RPMI8226 (cell line): ENCODE data around the gene MAST2.
A peak's percentile ranks its signal among the peaks of the same experiment; 100 is the strongest.

Experiments
- DNase-seq: peaks from one replicate; pipeline ENCODE4 v3.0.0-alpha.2; 2015

The MAST2 gene

DNA sequence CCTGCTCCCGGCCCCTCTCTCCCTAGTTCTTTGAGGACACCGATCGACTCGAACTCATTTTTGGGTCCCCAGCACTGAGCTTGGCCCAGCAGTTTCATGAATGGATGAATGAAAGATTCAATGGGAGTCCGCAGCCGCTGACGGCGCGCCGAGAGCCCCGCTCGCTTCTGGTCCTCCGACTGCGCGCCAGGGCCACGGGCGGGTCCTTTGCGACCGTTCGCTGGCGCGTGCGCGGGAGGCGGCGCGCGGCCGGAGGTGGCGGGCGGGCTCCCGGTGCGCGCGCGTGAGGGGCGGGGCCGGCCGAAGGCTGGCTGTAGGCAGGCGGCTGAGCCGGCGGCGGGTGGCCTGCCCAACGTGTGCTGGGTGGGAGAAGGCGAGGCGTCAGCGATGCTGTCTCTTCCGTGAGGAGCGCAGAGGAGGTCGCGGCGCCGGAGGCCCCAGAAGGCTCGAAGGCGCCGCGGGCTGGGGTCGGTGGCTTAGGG, at the start of gene MAST2:
Gene MAST2, plus strand, starts transcription at position 314 of the 482 bp plus-strand sequence. CDS start 284 bp downstream, outside the sequence.
- peak; percentile 96 for DNase-seq

DNA sequence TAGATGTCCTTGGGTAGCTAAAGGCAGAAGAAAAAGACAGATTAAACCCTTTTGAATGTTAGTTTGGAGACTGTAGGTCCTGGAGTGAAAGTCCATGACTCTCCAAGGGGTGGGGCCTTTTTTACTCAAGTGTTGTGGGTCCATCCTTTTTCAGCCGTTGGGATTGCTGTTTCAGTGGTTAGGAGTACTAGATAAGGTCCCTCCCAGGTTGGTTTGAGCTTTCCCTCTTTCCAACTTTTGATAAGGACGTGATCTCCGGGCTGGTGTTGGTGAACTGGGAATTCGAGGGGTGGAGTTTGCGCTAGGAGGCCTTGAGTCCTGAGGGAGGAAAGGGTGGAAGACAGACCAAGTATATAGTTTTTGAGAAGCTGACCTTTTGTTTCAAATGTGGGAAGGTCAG, 47.7 kb upstream of the MAST2 start:
- no peak for DNase-seq

DNA sequence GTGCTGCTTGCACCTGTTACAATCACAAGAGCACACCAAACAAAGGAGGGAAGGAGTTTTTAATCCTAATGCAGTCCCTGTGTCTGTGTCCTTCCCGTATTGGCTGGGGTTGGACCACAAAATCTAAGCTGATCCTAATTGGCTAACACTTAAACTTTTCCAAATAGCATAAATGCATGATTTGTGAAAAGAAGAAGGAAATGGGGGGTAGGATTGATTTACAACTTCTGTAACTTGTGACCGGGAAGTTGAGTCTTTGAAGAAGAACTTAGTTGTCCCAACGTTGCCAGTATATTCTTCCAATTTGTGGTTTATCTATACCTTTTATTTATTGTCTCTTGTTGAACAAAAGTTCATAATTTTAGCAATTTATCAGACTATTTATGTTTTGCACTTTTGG, 41.1 kb upstream of the MAST2 start:
- DNase-seq: no peak

GRCh38 chr1:45765999-45766792, 37.2 kb upstream of the MAST2 start:
- no peak for DNase-seq

GRCh38 chr1:45767035-45767434, 36.4 kb upstream of the MAST2 start:
- no peak for DNase-seq

GRCh38 chr1:45769261-45769932, 34.0 kb upstream of the MAST2 start:
- DNase-seq: peak; percentile 39

- no peak for DNase-seq
Observed at GRCh38 chr1:45772971-45773370, 30.4 kb upstream of the MAST2 start.

- DNase-seq: no peak
Observed at GRCh38 chr1:45775794-45776193, 27.6 kb upstream of the MAST2 start.

DNA sequence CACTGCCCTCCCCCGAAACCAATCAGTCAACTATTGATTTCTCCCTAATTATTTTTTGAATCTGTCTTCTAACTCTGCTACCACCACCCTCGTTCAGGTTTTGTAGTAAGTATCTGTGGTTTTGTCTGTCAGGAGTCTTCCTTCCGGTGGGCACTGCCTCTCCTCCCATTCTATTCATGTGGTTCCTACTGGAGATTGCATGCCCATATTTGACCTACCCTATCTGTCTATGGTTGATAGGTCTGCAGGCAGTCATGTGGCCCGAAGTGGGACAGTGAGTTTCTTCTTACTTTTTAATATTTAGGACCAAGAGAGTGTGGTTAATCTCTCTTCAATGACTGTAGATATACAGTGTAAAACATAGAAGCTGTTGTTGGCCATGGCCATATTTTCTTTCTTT, 17.8 kb upstream of the MAST2 start:
- peak; percentile 34 for DNase-seq

DNA sequence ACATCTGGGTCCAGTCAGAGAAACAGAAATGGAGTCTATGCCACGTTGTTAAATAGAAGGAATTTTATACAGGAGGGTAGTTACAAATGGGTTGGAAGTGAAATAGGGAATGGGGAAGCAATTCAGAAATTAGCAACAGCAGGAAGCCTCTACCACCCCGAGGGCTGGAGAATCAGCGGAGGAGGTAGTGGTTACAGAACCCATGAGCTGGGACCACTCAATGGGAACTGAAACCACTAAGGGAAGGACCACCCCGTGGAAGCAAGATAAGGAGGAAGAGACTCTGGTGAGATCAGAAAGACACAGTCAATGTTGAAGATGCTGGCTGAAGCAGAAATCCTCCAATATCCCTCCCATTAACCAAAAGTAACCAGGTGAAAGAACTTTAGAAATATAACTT, 15.5 kb upstream of the MAST2 start:
- no peak for DNase-seq

DNA sequence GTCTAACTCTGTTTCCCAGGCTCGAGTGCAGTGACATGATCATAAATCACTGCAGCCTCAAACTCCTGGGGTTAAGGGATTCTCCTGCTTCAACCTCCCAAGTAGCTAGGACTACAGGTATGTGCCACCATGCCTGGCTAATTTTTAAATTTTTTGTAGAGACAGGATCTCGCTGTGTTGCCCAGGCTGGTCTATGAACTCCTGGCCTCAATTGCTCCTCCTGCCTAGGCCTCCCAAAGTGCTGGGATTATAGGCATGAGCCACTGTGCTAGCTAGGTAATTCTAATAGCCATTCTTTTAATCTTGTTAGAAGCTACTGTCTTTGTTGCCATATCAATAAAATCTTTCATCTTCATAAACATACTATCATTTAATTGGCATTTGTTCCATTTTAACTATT, 13.8 kb upstream of the MAST2 start:
- no peak for DNase-seq

DNA sequence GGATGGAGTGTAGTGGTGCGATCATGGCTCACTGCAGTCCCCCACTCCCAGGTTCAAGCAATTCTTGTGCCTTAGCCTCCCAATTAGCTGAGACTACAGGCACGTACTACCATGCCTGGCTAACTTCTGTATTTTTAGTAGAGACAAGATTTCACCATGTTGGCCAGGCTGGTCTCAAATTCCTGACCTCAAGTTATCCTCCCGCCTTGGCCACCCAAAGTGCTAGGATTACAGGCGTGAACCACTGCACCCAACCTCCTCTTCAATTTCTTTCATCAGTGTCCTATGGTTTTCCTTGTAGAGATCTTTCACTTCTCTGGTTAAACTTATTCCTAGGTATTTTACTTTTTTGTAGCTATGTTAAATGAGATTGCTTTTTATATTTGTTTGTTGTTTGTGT, 10.7 kb upstream of the MAST2 start:
- no peak for DNase-seq

- no peak for DNase-seq
Observed at GRCh38 chr1:45793942-45794604, 9.3 kb upstream of the MAST2 start.

DNA sequence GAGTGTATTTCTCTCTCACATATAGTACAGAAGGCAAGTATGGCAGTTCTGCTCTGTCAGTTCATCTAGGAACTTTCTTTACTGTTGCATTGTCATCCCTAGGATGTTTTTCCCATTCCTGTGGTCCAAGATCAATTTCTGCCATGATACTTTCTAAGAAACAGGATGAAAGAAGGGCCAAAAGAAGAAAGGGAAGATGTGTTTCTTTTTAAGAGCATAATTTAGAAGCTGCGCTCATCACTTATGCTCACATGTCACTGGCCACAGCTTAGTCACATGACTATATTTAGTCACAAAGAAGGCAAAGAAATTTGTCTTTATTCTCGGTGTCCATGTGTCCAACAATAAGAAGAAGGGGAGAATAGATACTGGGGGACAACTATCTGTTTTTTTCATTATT, 7.0 kb upstream of the MAST2 start:
- DNase-seq: no peak

- DNase-seq: no peak
Observed at GRCh38 chr1:45796946-45797345, 6.5 kb upstream of the MAST2 start.

GRCh38 chr1:45800899-45801298, 2.5 kb upstream of the MAST2 start:
- DNase-seq: no peak

GRCh38 chr1:45802343-45803298, 791 bp upstream of the MAST2 start:
- DNase-seq: peak; percentile 75

- DNase-seq: peak; percentile 28
Observed at GRCh38 chr1:45803781-45804668, 613 bp downstream of the MAST2 start.

- no peak for DNase-seq
Observed at GRCh38 chr1:45804669-45804969, 1.2 kb downstream of the MAST2 start.

DNA sequence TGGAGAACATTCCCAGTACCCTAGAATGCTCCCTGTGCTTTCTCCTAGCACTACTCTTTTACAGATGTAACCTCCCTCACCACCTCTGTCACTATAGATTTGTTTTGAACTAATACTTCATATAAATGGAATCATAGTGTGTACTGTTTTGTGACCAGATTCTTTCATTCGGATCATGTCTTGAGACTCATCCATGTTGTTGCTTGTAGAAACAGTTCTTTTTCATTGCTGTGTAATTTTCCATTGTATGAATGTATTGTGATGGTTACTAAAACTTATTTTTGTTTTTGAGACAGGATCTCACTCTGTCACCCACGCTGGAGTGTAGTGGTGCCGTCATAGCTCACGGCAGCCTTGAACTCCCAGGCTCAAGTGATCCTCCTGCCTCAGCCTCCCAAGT, 2.7 kb downstream of the MAST2 start:
- DNase-seq: no peak

DNA sequence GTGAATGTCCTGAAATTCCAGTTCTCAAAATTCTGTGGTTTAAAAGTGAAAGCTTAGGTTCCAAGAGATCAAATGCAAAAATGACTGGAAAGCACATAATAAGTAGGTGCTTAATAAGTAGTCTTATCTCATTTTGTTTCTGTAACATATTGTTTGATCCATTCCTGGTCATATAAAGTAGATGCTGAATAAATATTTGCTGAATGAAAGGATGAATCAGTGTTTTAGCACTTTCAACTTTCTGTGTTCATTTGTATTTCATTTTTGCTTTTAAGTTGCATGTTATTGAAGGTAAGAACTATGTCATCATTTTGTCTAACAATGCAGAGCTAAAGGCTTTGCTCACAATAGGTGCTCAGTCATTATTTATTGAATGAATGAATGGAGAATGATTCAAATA, 6.3 kb downstream of the MAST2 start:
- no peak for DNase-seq

GRCh38 chr1:45814776-45815175, 11.4 kb downstream of the MAST2 start:
- DNase-seq: no peak
